BE2C (cell line): Measurements from ENCODE around the gene SLC4A4.

ENCODE experiments used
- DNase-seq: peaks from one replicate; pipeline ENCODE4 v3.0.0-alpha.2; 2020
- H3K27me3 ChIP-seq: fragments of 250-450 bp; sonication (Bioruptor Pico); 2 replicates; pipeline ENCODE4 v1.5.1; 2020; ENCODE audit warnings: mild to moderate bottlenecking
- H3K36me3 ChIP-seq: fragments of 250-450 bp; sonication (Bioruptor Pico); 2 replicates; pipeline ENCODE4 v1.5.1; 2020; ENCODE audit warnings: mild to moderate bottlenecking
- H3K4me1 ChIP-seq: fragments of 250-450 bp; sonication (Bioruptor Pico); 2 replicates; pipeline ENCODE4 v1.5.1; 2020
- H3K4me3 ChIP-seq: 2 replicates; pipeline ENCODE4 v1.5.1; 2011; ENCODE audit warnings: low read depth, low read length
- H3K9me3 ChIP-seq: fragments of 250-450 bp; sonication (Bioruptor Pico); 2 replicates; pipeline ENCODE4 v1.5.1; 2020
- CTCF ChIP-seq: IDR thresholded peaks from 2 replicates; pipeline ENCODE4 v1.5.1; 2012; ENCODE audit warnings: mild to moderate bottlenecking, low read depth, low read length

Gene SLC4A4

GRCh38 chr4:71444395-71444794 lies 105.6 kb downstream of the SLC4A4 start:
- DNase-seq: no peak
- no peaks in the 10 kb centered on the region for H3K27me3 ChIP-seq
- no peaks in the 10 kb centered on the region for H3K4me1 ChIP-seq

GRCh38 chr4:71445811-71446210 lies 107.0 kb downstream of the SLC4A4 start:
- no peaks in the 10 kb centered on the region for H3K9me3 ChIP-seq
- no peak for DNase-seq
- no peaks in the 10 kb centered on the region for H3K4me1 ChIP-seq
- TF ChIP-seq CTCF: no peak
- no peaks in the 10 kb centered on the region for H3K27me3 ChIP-seq
- H3K36me3 ChIP-seq: no peaks in the 10 kb centered on the region
- no peak overlapping the region for H3K4me3 ChIP-seq

More at GRCh38 chr4:71444395-71444794, 105.6 kb downstream of the SLC4A4 start:
- no peak for TF ChIP-seq CTCF
- H3K36me3 ChIP-seq: no peaks in the 10 kb centered on the region
- H3K9me3 ChIP-seq: no peaks in the 10 kb centered on the region
- no peak overlapping the region for H3K4me3 ChIP-seq

GRCh38 chr4:71446479-71447081 lies 107.8 kb downstream of the SLC4A4 start:
- no peak for TF ChIP-seq CTCF
- Histone ChIP-seq H3K4me1 (no peaks in the 10 kb centered on the region), H3K36me3 (no peaks in the 10 kb centered on the region), H3K27me3 (no peaks in the 10 kb centered on the region), H3K4me3 (no peak overlapping the region), H3K9me3 (no peaks in the 10 kb centered on the region)
- no peak for DNase-seq

- Histone ChIP-seq H3K4me1 (no peaks in the 10 kb centered on the region), H3K4me3 (no peak overlapping the region), H3K36me3 (no peaks in the 10 kb centered on the region), H3K9me3 (no peaks in the 10 kb centered on the region), H3K27me3 (no peaks in the 10 kb centered on the region)
- no peak for TF ChIP-seq CTCF
- no peak for DNase-seq
These were observed 110.2 kb downstream of the SLC4A4 start for GRCh38 chr4:71449040-71449439.

GRCh38 chr4:71449878-71450277 lies 111.1 kb downstream of the SLC4A4 start:
- H3K4me1 ChIP-seq: no peaks in the 10 kb centered on the region
- H3K27me3 ChIP-seq: no peaks in the 10 kb centered on the region
- H3K9me3 ChIP-seq: no peaks in the 10 kb centered on the region
- H3K36me3 ChIP-seq: no peaks in the 10 kb centered on the region
- no peak for DNase-seq
- no peak overlapping the region for H3K4me3 ChIP-seq
- TF ChIP-seq CTCF: no peak

GRCh38 chr4:71453531-71453930 lies 114.7 kb downstream of the SLC4A4 start:
- Histone ChIP-seq H3K9me3 (no peaks in the 10 kb centered on the region), H3K27me3 (no peaks in the 10 kb centered on the region), H3K4me1 (no peaks in the 10 kb centered on the region), H3K36me3 (no peaks in the 10 kb centered on the region), H3K4me3 (no peak overlapping the region)
- DNase-seq: no peak
- TF ChIP-seq CTCF: no peak
